ENCODE results near the gene TSPYL4. TPM values are rescaled to one million over a fixed set of nuclear protein-coding genes. Genes with fewer than 3 reads are reported as not detected.

Gene TSPYL4
- total RNA-seq, 3 donors from 2014 or later: 6.1 to 16.8 (median 9.5) TPM

DNA sequence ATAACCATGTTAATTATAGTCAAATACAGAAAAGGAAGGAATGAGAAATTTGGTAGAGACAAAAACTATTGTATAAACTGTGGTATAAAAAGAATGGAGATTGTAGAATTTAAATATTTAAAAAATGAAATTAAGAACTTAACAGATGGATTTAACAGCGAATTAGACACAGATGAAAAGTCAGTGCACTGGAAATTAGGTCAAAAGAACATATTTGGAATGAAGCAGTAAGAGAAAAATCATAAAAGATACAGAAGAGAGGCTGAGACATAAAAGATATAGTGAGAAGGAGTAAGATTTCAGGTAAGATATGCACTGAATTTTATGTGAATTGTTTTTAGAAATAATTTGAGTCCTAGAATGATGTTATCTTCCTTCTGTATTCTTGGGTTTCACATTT lies 14.0 kb downstream of the TSPYL4 start:
- ATAC-seq (no peak), DNase-seq (no peak)
- TF ChIP-seq, protein P1, sequence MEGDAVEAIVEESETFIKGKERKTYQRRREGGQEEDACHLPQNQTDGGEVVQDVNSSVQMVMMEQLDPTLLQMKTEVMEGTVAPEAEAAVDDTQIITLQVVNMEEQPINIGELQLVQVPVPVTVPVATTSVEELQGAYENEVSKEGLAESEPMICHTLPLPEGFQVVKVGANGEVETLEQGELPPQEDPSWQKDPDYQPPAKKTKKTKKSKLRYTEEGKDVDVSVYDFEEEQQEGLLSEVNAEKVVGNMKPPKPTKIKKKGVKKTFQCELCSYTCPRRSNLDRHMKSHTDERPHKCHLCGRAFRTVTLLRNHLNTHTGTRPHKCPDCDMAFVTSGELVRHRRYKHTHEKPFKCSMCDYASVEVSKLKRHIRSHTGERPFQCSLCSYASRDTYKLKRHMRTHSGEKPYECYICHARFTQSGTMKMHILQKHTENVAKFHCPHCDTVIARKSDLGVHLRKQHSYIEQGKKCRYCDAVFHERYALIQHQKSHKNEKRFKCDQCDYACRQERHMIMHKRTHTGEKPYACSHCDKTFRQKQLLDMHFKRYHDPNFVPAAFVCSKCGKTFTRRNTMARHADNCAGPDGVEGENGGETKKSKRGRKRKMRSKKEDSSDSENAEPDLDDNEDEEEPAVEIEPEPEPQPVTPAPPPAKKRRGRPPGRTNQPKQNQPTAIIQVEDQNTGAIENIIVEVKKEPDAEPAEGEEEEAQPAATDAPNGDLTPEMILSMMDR (IDR thresholded peaks at IDR 0.05): no peak
- H3K9me3 ChIP-seq: no peaks in the 10 kb centered on the region
- H3K36me3 ChIP-seq (ENCODE audit: low read depth): no peaks in the 10 kb centered on the region
- no peaks in the 10 kb centered on the region for H3K4me1 ChIP-seq (ENCODE audit: low read depth)
- intact Hi-C loops (cut with DNase I, micrococcal nuclease): no loop called here
- H3K4me3 ChIP-seq: no peak overlapping the region

DNA sequence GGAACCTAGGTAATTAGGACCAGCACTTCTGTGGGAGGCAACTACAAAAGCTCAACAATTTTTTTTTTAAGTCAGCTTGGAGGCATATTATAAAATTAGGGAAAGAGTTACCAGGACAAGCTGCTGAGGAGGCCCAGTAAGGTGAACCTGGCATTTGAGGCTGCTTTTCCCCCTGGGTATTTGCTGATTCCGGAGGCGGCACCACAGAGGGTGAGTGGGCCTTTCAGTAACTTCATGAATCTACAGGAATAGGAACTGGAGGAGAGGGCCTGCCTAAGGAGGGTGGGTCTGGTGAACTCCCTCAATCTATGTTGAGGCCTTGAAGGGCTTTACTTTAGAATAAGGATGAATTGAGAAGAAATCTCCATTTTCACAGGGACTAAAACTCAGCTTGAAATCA lies 14.6 kb downstream of the TSPYL4 start:
- DNase-seq (no peak), ATAC-seq (no peak)
- Histone ChIP-seq H3K4me3 (no peak overlapping the region), H3K36me3 (ENCODE audit: low read depth) (no peaks in the 10 kb centered on the region), H3K9me3 (no peaks in the 10 kb centered on the region), H3K4me1 (ENCODE audit: low read depth) (no peaks in the 10 kb centered on the region)
- intact Hi-C loops (cut with DNase I, micrococcal nuclease): no loop called here
- TF ChIP-seq, protein P1 (IDR thresholded peaks at IDR 0.05): no peak

DNA sequence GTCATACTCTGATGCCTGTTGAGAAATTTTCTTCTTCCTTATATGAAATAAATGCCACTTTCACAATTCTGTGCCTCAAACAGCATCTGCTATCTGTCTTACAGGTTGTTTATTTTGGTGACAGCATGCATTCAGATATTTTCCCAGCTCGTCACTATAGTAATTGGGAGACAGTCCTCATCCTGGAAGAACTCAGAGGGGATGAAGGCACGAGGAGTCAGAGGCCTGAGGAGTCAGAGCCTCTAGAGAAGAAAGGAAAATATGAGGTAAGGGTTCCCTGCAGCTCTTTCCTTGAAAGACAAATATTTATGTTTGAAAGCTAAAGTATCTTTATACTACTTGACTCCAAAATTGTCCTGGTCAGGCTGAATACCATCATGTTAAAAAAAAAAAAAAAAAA lies 15.8 kb downstream of the TSPYL4 start:
- no peaks in the 10 kb centered on the region for H3K9me3 ChIP-seq
- no peak overlapping the region for H3K4me3 ChIP-seq
- no peaks in the 10 kb centered on the region for H3K36me3 ChIP-seq (ENCODE audit: low read depth)
- DNase-seq (no peak), ATAC-seq (no peak)
- intact Hi-C loops (cut with DNase I, micrococcal nuclease): no loop called here
- no peaks in the 10 kb centered on the region for H3K4me1 ChIP-seq (ENCODE audit: low read depth)
- TF ChIP-seq, protein P1 (IDR thresholded peaks at IDR 0.05): no peak

DNA sequence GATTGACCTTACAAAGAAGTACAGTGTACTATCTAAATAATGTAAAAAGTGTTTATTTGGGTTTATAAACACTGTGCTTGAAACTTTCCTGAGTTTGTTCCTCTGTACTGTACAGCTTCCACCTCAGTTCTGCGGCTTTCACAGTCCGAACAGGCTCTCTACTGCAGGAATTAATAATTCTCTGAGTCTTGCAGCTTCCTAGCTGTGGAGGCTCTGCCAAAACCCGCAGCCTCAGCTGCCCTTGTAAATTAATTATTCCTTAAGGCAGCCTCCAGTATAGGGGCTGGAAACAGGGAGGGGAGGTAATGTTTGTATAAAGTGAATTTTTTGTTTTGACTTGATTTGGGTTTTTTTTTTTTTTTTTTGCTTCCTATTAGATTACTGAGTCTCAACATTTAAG lies 19.2 kb downstream of the TSPYL4 start:
- H3K9me3 ChIP-seq: no peaks in the 10 kb centered on the region
- intact Hi-C loops (cut with DNase I, micrococcal nuclease): no loop called here
- DNase-seq (no peak), ATAC-seq (no peak)
- no peaks in the 10 kb centered on the region for H3K4me1 ChIP-seq (ENCODE audit: low read depth)
- H3K4me3 ChIP-seq: no peak overlapping the region
- no peaks in the 10 kb centered on the region for H3K36me3 ChIP-seq (ENCODE audit: low read depth)
- TF ChIP-seq, protein P1 (IDR thresholded peaks at IDR 0.05): no peak

DNA sequence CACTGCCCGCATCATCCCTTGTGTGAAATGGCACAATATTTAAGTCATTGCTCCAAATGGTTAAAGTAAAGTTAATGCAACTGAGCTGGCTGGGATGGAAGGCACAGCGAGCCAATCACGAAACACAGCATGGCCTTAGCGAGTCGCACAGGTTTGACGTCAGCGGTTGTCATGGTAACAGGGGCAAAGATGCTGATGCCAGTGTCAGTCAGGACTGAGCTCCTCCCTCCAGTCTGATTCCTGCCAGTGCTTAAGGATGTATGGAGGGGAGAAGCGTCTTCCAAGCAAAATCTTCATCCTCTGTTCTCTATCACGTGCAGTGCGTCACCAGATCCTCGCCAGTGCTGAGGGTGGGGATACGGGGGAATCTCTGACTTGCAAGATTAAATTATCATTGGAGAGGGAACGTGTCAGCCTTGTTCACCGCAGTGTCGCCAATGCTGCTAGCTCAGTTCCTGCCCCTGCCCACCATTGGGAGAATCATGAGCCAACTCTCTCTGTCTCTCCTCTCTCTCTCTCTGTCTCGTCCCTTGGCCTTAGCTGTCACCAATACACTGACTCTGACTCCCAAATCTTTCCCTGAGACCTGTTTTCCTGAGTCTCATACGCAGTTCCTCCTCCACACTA lies 24.5 kb downstream of the TSPYL4 start:
- Histone ChIP-seq H3K36me3 (ENCODE audit: low read depth) (no peaks in the 10 kb centered on the region), H3K4me3 (no peak overlapping the region), H3K9me3 (no peaks in the 10 kb centered on the region), H3K4me1 (ENCODE audit: low read depth) (no peaks in the 10 kb centered on the region)
- ATAC-seq: peak; percentile 32
- TF ChIP-seq, protein P1 (IDR thresholded peaks at IDR 0.05): no peak
- intact Hi-C loops (cut with DNase I, micrococcal nuclease): no loop called here
- peak; percentile 45 to 58 (median 51) for DNase-seq

DNA sequence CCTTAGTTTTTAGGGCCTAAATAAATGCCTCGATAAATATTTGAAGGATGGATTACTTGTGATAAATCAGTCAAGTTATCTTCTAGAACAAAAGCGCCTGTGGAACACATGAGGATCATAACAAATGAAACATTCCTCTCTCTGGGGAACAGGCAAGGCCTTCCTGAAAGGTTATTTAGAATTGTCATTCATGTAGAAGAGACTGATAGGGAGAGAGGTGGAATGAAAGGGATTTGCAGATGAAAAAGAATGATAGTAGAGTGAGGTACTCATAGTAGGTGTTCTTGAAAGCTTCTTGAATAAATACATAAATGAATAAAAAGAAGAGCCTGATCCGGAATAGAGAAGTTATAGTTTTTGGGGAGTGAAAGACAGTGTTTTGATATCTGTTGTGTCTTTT lies 30.5 kb downstream of the TSPYL4 start:
- no peaks in the 10 kb centered on the region for H3K36me3 ChIP-seq (ENCODE audit: low read depth)
- no peak overlapping the region for H3K4me3 ChIP-seq
- TF ChIP-seq, protein P1 (IDR thresholded peaks at IDR 0.05): no peak
- no peak for DNase-seq
- H3K9me3 ChIP-seq: no peaks in the 10 kb centered on the region
- intact Hi-C loops (cut with DNase I, micrococcal nuclease): no loop called here
- no peak for ATAC-seq
- H3K4me1 ChIP-seq (ENCODE audit: low read depth): no peaks in the 10 kb centered on the region

Data from mucosa of descending colon (tissue), 3 donors.